SK-N-SH treated with all-trans-retinoic acid at 6 μM for 48 hours (cell line): Measurements from ENCODE around the gene CDIP1.
A peak's percentile ranks its signal among the peaks of the same experiment; 100 is the strongest.

Experiments used
- ATAC-seq: fragments of 200-7000 bp; cut with Tn5 transposase; 3 replicates; pipeline ENCODE4 v1.9.1; 2020; ENCODE audit warnings: mild to moderate bottlenecking, moderate library complexity
- ARNTL ChIP-seq: fragments of 450-650 bp; formaldehyde crosslinking; IDR thresholded peaks from 2 replicates; pipeline ENCODE4 v1.5.0; 2020; ENCODE audit warnings: low read depth, mild to moderate bottlenecking, moderate library complexity, borderline replicate concordance
- BACH2 ChIP-seq: fragments of 250-450 bp; sonication (Bioruptor Pico); IDR thresholded peaks from 2 replicates; pipeline ENCODE4 v1.9.0; 2021; ENCODE audit warnings: mild to moderate bottlenecking, borderline replicate concordance
- CREB5 ChIP-seq: fragments of 250-450 bp; sonication (Bioruptor Pico); IDR thresholded peaks from 2 replicates; pipeline ENCODE4 v1.5.1; 2020; ENCODE audit warnings: low read depth, mild to moderate bottlenecking, moderate library complexity
- CSDC2 ChIP-seq: fragments of 250-450 bp; sonication (Bioruptor Pico); IDR thresholded peaks from 2 replicates; pipeline ENCODE4 v1.5.0; 2020; ENCODE audit warnings: mild to moderate bottlenecking, moderate library complexity
- CSRNP3 ChIP-seq: fragments of 250-450 bp; sonication (Bioruptor Pico); IDR thresholded peaks from 2 replicates; pipeline ENCODE4 v1.5.1; 2021; ENCODE audit warnings: mild to moderate bottlenecking, moderate library complexity
- ESRRG ChIP-seq: fragments of 250-450 bp; sonication (Bioruptor Pico); IDR thresholded peaks from 2 replicates; pipeline ENCODE4 v1.6.1; 2021; ENCODE audit warnings: mild to moderate bottlenecking
- ISL1 ChIP-seq: fragments of 250-450 bp; sonication (Bioruptor Pico); IDR thresholded peaks from 2 replicates; pipeline ENCODE4 v2.1.2; 2022; ENCODE audit warnings: mild to moderate bottlenecking, moderate library complexity
- OSR1 ChIP-seq: fragments of 250-450 bp; sonication (Bioruptor Pico); IDR thresholded peaks from 2 replicates; pipeline ENCODE4 v1.8.0; 2022; ENCODE audit warnings: moderate library complexity, mild to moderate bottlenecking, inconsistent platforms
- PATZ1 ChIP-seq: fragments of 250-450 bp; sonication (Bioruptor Pico); IDR thresholded peaks from 2 replicates; pipeline ENCODE4 v1.8.0; 2020; ENCODE audit warnings: mild to moderate bottlenecking, moderate library complexity, borderline replicate concordance
- POU6F1 ChIP-seq: fragments of 250-450 bp; sonication (Bioruptor Pico); IDR thresholded peaks from 2 replicates; pipeline ENCODE4 v1.8.0; 2021; ENCODE audit warnings: low read depth, mild to moderate bottlenecking, moderate library complexity, borderline replicate concordance
- PPARA ChIP-seq: fragments of 250-450 bp; sonication (Bioruptor Pico); IDR thresholded peaks from 2 replicates; pipeline ENCODE4 v1.5.0; 2020; ENCODE audit warnings: mild to moderate bottlenecking, borderline replicate concordance
- RARB ChIP-seq: fragments of 250-450 bp; sonication (Bioruptor Pico); IDR thresholded peaks from 2 replicates; pipeline ENCODE4 v1.8.0; 2021; ENCODE audit warnings: mild to moderate bottlenecking, moderate library complexity
- SNAI2 ChIP-seq: fragments of 250-450 bp; sonication (Bioruptor Pico); IDR thresholded peaks from 2 replicates; pipeline ENCODE4 v1.5.0; 2020; ENCODE audit warnings: mild to moderate bottlenecking, moderate library complexity
- TCF4 ChIP-seq: fragments of 250-450 bp; sonication (Bioruptor Pico); IDR thresholded peaks from 2 replicates; pipeline ENCODE4 v1.8.0; 2021; ENCODE audit warnings: mild to moderate bottlenecking, moderate library complexity, borderline replicate concordance
- TOX ChIP-seq: fragments of 250-450 bp; sonication (Bioruptor Pico); IDR thresholded peaks from 2 replicates; pipeline ENCODE4 v1.8.0; 2021; ENCODE audit warnings: mild to moderate bottlenecking, moderate library complexity, borderline replicate concordance
- TSHZ2 ChIP-seq: fragments of 250-450 bp; sonication (Bioruptor Pico); IDR thresholded peaks from 2 replicates; pipeline ENCODE4 v1.5.0; 2020; ENCODE audit warnings: mild to moderate bottlenecking, moderate library complexity
- ZFP3 ChIP-seq: fragments of 250-450 bp; sonication (Bioruptor Pico); IDR thresholded peaks from 2 replicates; pipeline ENCODE4 v1.5.0; 2020; ENCODE audit warnings: mild to moderate bottlenecking, moderate library complexity
- ZNF565 ChIP-seq: fragments of 450-650 bp; formaldehyde crosslinking; conservative IDR thresholded peaks from 2 replicates; pipeline ENCODE4 v1.5.0; 2020; ENCODE audit warnings: low read depth, mild to moderate bottlenecking, moderate library complexity
- ZNF70 ChIP-seq: fragments of 450-650 bp; formaldehyde crosslinking; IDR thresholded peaks from 2 replicates; pipeline ENCODE4 v1.5.0; 2020; ENCODE audit warnings: mild to moderate bottlenecking, moderate library complexity

The CDIP1 gene

GRCh38 chr16:4509420-4509819, 29.2 kb downstream of the CDIP1 start:
- TF ChIP-seq RARB (CRISPR knock-in tag) (no peak), PPARA (CRISPR knock-in tag) (no peak), OSR1 (no peak), ZFP3 (CRISPR knock-in tag) (no peak), ESRRG (no peak), ARNTL (no peak), BACH2 (CRISPR knock-in tag) (no peak), CSDC2 (CRISPR knock-in tag) (no peak)
- no peak for ATAC-seq

- ATAC-seq: no peak
- no peak for TF ChIP-seq TCF4 (CRISPR knock-in tag)
- TF ChIP-seq OSR1: no peak
- TF ChIP-seq CSRNP3 (CRISPR knock-in tag): no peak
- no peak for TF ChIP-seq ISL1 (CRISPR knock-in tag)
- TF ChIP-seq, all 23 proteins: peak for 0
These were observed 29.8 kb downstream of the CDIP1 start for GRCh38 chr16:4508806-4509205.

GRCh38 chr16:4507588-4508345, 30.8 kb downstream of the CDIP1 start:
- TF ChIP-seq BACH2 (CRISPR knock-in tag) (no peak), ZNF565 (CRISPR knock-in tag) (no peak), SNAI2 (no peak), ZNF70 (CRISPR knock-in tag) (no peak), TOX (CRISPR knock-in tag) (no peak), PATZ1 (no peak), RARB (CRISPR knock-in tag) (no peak), ARNTL (no peak), ESRRG (no peak), ZFP3 (CRISPR knock-in tag) (no peak), OSR1 (no peak), ISL1 (CRISPR knock-in tag) (no peak)
- no peak for ATAC-seq

GRCh38 chr16:4506450-4506849, 32.1 kb downstream of the CDIP1 start:
- no peak for TF ChIP-seq PPARA (CRISPR knock-in tag)
- TF ChIP-seq CREB5 (CRISPR knock-in tag): no peak

GRCh38 chr16:4505356-4506147, 33.0 kb downstream of the CDIP1 start:
- ATAC-seq: no peak
- no peak for TF ChIP-seq ZNF565 (CRISPR knock-in tag)
- TF ChIP-seq TCF4 (CRISPR knock-in tag): no peak
- TF ChIP-seq TOX (CRISPR knock-in tag): no peak
- TF ChIP-seq SNAI2: no peak
- TF ChIP-seq RARB (CRISPR knock-in tag): no peak
- no peak for TF ChIP-seq TSHZ2 (CRISPR knock-in tag)
- TF ChIP-seq ZFP3 (CRISPR knock-in tag): no peak
- TF ChIP-seq CSRNP3 (CRISPR knock-in tag): no peak
- no peak for TF ChIP-seq ISL1 (CRISPR knock-in tag)
- no peak for TF ChIP-seq CREB5 (CRISPR knock-in tag)
- TF ChIP-seq ESRRG: no peak
- no peak for TF ChIP-seq POU6F1
- no peak for TF ChIP-seq ZNF70 (CRISPR knock-in tag)

More at GRCh38 chr16:4506450-4506849, 32.1 kb downstream of the CDIP1 start:
- peak; percentile 94 for ATAC-seq
